Endothelial cell of umbilical vein (primary cell): ENCODE measurements around the gene EYS.

ENCODE experiments used
- CTCF ChIP-seq, 2 donors: IDR thresholded peaks; 1 replicate in 1 of 2; 2 replicates in 1 of 2; pipeline ENCODE4 v1.5.1; 2011; ENCODE audit warnings: low read length in 2 of 2, mild to moderate bottlenecking in 2 of 2, moderate library complexity in 2 of 2, control low read depth in 1 of 2, inconsistent platforms in 1 of 2, low read depth in 1 of 2; ENCODE audit not compliant: insufficient read depth in 1 of 2; ENCODE audit errors: extremely low read depth in 1 of 2
- EZH2 ChIP-seq: IDR thresholded peaks from 2 replicates; pipeline ENCODE4 v1.6.1; 2012; ENCODE audit warnings: borderline replicate concordance, low read depth, mild to moderate bottlenecking, moderate library complexity, low read length, inconsistent platforms; ENCODE audit not compliant: severe bottlenecking
- FOS ChIP-seq: IDR thresholded peaks from 2 replicates; pipeline ENCODE4 v1.6.1; 2011; ENCODE audit warnings: mild to moderate bottlenecking, low read length, moderate library complexity, borderline replicate concordance; ENCODE audit not compliant: insufficient read depth
- GATA2 ChIP-seq: IDR thresholded peaks from 2 replicates; pipeline ENCODE4 v1.7.0; 2011; ENCODE audit warnings: low read depth, mild to moderate bottlenecking, moderate library complexity, mixed read lengths, low read length; ENCODE audit not compliant: insufficient read length, insufficient read depth
- JUN ChIP-seq: IDR thresholded peaks from 2 replicates; pipeline ENCODE4 v1.6.1; 2011; ENCODE audit warnings: borderline replicate concordance, low read depth; ENCODE audit not compliant: insufficient read length, insufficient read depth
- MAX ChIP-seq: IDR thresholded peaks from 2 replicates; pipeline ENCODE4 v1.6.1; 2011; ENCODE audit not compliant: insufficient read depth, insufficient read length
- MYC ChIP-seq: IDR thresholded peaks from one replicate; pipeline ENCODE4 v1.6.1; 2011; ENCODE audit warnings: mild to moderate bottlenecking, low read depth, low read length
- POLR2A ChIP-seq: IDR thresholded peaks from 2 replicates; pipeline ENCODE4 v1.6.1; 2012; ENCODE audit warnings: low read depth, mild to moderate bottlenecking, control low read depth, low read length
- POLR2AphosphoS5 ChIP-seq: IDR thresholded peaks from 2 replicates; pipeline ENCODE4 v1.6.1; 2012; ENCODE audit warnings: low read depth, mild to moderate bottlenecking, control low read depth, low read length, moderate library complexity; ENCODE audit not compliant: insufficient read depth

- TF ChIP-seq CTCF (IDR thresholded peaks at IDR 0.05; ENCODE audit: extremely low read depth in 1 of 2, insufficient read depth in 1 of 2, low read depth in 1 of 2, low read length in 2 of 2) (no peak), POLR2A (no peak), FOS (no peak), POLR2AphosphoS5 (no peak), MYC (no peak), JUN (no peak), GATA2 (no peak), MAX (no peak), EZH2 (no peak)
Observed at GRCh38 chr6:63674635-63675034, 2032.4 kb downstream of the EYS start.
